Lower leg skin (tissue), 3 donors: ENCODE data around the gene EGFL8.

ENCODE experiments used
- POLR2A ChIP-seq, 2 donors: fragments of 450-650 bp; IDR thresholded peaks; one replicate each; pipeline ENCODE4 v1.6.1; 2016 to 2017; ENCODE audit warnings: antibody characterized with exemption in 2 of 2, mild to moderate bottlenecking in 1 of 2, moderate library complexity in 1 of 2
- TF ChIP-seq, protein P1 (sequence below), 3 donors: fragments of 450-650 bp; IDR thresholded peaks; one replicate each; pipeline ENCODE4 v1.5.1; 2016; ENCODE audit warnings: antibody characterized with exemption in 3 of 3, mild to moderate bottlenecking in 3 of 3, moderate library complexity in 2 of 3

- TF ChIP-seq POLR2A (IDR thresholded peaks at IDR 0.05): no peak
- TF ChIP-seq, protein P1, sequence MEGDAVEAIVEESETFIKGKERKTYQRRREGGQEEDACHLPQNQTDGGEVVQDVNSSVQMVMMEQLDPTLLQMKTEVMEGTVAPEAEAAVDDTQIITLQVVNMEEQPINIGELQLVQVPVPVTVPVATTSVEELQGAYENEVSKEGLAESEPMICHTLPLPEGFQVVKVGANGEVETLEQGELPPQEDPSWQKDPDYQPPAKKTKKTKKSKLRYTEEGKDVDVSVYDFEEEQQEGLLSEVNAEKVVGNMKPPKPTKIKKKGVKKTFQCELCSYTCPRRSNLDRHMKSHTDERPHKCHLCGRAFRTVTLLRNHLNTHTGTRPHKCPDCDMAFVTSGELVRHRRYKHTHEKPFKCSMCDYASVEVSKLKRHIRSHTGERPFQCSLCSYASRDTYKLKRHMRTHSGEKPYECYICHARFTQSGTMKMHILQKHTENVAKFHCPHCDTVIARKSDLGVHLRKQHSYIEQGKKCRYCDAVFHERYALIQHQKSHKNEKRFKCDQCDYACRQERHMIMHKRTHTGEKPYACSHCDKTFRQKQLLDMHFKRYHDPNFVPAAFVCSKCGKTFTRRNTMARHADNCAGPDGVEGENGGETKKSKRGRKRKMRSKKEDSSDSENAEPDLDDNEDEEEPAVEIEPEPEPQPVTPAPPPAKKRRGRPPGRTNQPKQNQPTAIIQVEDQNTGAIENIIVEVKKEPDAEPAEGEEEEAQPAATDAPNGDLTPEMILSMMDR (IDR thresholded peaks at IDR 0.05): no peak
Observed at GRCh38 chr6:32179766-32180405, 15.5 kb downstream of the EGFL8 start.
